Skin of body (tissue), 2 donors: Measurements from ENCODE around the gene NFATC3. TPM values are rescaled to one million over a fixed set of nuclear protein-coding genes. Genes with fewer than 3 reads are reported as not detected.

Experiments
- DNase-seq: peaks from one replicate; lab custom pipeline; 2025; lab: John Stamatoyannopoulos, UW
- total RNA-seq: library from RNA; depleted of rRNA; stranded (reverse); fragments of >200 nt; gene quantifications from one replicate; pipeline ENCODE4 v1.2.3, GENCODE V29; 2014

The NFATC3 gene
- total RNA-seq, 1 donor from 2014 or later = 21.5 TPM

DNA sequence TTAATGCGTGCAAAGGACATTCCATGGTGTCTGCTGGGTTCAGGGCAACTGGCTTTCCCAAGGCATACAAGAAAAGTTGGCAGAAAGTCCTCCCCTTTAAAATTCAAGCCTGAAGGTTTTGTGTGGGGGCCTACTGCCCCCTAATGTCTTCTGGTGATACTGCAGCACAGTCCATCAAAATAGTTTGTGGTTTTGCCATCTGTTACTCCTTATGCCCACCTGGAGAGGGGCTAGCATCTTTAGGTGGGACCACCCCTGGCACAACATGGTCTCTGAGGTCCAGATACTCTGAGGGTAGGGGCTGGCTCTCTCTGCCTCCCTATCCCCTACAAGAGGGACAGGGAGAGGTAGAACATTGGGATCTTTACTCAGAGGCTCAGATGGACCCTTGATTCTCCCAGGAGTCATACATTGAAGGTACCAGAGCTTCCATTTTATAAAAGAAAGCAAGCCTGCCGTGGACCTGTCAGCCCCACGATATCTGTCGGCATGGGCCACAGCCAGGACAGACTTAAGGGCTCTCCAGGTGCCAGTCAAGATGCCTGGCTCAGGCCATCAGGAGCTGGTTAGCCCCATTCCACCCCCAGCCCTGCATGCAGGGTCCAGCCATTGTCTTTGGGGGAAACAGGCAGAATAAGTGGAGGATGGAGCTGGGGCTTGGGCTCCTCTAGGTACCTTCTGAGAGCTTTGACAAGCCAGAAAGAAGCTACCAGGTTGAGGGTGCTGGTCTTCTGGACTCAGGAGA, 144.4 kb downstream of the NFATC3 start:
- DNase-seq = peak; percentile 47

DNA sequence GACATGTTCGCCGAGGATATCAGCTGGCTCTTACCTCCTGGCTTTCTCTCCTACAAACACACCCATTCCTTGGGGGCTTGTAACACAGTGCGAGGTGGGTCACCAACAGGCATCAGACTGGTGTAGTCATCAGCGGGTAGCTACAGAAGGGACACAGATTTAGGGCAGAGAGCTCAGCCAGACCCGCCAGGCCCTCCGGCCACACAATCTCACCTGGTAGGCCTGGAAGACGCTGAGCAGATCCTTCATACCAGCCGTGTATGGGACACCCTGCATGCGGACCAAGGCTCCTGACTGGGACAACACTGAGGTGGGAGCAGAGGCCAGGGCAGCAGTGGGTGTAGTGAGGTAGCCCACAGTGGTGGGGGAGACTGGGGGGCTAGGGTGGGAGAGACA, 145.0 kb downstream of the NFATC3 start:
- no peak for DNase-seq

DNA sequence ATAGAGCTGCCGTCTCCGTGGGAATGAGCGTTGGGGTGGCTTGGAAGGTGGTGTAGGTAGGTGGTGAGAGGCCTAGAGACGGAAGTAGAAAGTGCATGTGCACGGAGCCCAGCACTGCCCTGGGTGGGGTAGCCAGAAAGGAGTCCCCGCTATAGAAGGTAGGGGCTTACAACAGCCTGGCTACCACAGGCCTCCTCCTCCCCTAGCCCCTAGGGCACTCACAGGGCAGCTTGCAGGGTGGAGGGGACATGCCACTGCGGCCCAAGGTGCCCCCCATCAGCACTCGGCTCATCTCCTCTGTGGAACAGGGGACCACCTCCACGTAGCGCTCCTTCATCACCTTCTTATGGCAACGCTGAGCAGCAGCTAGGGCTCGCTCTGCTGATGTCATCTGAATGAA, 145.8 kb downstream of the NFATC3 start:
- DNase-seq = no peak

DNA sequence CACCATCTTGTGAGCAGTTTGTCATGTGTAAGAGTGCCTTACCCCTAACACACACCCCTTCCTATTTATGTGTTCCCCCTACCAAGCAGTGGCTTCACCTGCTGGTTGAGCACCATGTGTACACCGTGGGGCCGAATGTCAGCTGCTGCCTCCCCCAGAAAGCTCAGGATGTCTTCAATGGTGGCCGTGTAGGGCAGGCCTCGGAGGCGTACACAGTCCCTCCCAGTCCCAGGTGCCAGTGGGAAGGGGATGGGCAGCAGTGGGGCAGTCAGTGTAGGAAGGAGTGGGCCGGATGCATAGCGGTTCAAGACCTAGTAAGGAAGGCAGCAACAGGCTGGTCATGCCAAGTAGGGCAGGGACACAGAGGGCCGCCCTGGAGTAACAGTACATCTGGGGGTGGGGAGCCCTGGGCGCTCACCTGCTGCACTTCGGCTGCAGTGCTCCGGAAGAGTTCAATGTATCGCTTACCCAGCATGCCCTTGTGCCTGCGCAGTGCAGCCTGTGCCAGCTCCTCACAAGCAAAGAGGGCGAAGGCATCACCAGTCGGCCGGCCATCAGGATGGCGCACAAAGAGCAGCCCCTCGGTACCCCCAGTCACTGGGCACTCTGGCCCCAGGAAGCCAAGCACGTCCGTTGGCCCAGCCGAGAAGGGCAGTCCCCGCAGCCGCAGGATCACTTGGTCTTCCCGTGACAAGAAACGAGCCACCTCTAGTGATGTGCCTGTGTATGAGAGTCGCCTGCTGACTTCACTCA, 146.4 kb downstream of the NFATC3 start:
- no peak for DNase-seq

DNA sequence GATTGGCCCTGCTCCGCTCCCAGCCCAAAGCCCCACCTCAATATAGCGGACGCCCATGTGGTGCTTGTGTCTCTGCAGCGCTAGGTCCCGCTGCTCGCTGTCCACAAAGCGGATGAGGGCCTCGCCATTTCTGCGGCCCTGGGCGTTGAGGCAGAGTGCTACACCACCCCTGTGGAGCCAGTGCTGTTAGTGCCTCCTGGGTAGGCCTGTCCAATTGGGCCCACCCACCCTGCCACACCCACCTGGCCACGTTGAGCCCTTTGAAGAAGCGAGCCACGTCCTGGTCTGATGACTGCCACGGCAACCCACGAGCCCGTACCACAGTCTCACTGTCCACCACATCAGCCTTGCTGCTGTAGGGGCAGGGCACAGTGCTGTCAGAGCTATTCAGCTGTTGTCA, 147.2 kb downstream of the NFATC3 start:
- no peak for DNase-seq

DNA sequence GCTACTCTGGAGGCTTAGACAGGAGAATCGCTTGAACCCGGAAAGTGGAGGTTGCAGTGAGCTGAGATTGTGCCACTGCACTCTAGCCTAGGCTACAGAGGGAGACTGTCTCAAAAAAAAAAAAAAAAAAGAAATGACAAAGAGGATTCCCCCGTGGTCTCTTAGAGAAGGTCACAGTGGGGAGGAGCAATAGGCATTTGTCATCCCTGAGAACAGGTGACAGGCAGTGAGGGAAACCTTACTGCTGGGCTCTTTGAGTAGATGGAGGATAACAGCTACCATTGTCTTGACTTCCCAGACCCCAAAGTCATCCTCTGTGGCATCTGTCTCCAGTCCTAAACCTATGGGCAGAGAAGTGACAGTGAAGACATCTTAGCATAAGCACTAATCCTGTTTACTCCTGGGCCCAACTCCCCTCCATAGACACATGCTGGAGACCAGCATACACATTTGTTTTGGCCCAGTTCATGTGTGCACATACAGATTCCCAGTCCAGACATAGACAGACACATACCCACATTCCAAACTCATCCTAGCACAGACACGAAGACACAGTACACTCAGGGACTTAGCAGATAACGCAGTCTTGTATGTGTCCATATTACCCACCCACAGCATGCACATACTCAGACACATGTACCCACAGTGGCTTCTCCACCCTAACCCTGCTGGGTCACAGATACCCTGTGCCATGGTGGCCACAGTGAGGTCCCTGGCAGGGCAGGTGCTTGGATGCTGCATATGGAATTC, 148.1 kb downstream of the NFATC3 start:
- no peak for DNase-seq

DNA sequence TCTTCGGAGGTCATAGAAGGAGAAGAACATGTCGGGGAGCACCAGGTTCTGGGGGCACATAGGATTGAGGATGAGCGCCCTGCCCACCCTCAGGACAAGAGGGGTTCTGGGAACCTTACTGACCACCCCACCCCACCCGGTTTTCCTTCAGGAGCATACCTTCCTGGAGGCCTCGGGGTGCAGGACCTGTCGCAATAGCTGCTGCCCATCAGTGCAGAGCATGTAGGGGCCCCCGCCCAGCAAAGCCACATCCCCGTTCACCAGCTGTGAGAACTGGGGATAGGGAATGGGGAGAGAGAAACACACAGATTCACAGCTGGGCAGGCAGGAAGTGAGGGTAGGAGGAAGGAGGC, 148.6 kb downstream of the NFATC3 start:
- no peak for DNase-seq

DNA sequence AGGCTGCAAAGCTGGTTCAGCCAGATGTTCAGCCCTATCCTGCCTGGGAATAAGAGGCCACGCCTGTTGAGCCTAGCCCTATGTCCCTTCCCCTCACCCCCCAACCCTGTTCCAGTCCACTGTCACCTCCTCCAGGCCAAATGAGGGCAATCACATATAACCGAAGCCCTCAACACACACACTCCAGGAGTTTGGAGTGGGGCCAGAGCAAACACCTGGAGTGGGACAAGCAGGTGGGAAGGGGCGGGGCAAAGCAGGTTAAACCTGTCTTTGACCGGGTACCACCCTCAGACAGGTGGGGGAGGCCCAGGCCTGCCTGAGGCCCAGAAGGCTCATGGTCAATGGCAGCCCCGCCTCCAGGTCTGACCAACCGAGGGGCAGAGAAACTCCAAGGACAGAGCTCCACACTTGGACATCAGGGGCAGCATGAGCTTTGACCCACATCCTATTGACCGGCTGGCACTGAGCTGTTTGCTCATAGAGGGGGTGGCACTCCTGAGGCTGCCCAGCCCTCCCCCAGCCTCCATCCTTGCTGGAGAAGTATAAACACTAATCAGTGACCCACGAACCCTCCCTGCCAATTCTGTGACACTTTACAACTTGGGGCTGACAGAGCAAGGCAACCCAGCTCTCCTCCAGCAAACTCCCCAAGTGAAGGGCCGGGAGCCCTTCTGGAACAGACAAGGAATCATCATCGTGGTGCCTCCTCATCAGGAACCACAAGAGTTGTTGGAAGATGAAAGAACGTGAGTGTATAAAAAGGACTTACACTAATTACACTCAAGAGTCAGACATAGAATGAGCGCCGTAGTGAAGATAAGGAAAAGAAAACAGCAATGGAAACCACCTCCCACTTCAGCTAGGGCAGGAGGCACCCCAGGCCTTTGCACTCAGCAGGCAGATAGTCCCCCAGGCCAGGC, 149.3 kb downstream of the NFATC3 start:
- no peak for DNase-seq

DNA sequence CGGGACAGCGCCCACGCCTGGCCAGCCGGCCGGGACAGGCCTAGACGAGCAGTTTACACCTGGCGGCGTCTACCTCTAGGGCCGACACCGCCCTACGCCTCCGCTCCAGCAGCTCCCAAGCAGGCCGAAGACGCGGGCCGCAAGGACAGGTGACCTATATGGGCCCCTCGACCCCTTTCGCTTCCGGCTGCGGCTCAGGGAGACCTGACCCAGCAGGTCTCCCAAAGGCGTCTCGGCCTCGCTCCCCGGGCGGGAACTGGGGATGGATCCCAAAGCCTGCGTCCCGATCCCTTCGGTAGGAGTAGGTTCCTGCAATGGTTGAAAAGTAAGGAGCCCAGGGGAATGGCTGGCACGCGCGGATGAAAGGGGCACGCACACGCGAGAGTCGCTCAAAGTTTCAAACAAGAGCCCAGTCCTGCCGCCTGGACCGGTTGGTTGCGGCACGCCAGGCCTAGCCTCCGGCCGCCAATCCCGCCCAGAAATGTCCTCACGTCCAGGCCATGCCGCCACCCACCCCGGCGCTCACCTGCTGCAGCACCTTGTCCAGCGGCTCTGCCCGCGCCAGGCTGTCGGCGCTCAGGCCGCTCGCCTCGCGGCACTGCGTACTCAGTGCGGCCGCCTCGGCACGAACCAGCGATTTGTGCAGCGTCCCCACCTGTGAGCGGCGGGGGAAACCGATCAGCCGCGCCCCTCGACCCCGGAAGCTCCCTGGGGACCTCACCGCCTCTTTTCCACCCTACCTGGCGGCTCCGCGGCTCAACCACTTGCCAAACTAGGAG, 150.1 kb downstream of the NFATC3 start:
- no peak for DNase-seq

DNA sequence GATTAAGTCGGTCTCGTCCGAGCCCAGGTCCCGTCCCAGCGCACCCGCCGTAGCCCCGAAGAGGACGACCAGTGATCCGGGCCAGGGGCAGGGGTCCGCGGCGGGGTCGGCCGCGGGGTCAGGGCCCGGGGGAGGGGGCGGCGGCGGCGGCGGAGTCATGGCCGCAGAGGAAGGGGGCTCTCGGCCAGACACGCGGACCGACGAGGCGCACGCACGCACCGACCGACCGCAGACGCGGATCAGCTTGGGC, 150.6 kb downstream of the NFATC3 start, which contains the start of gene ESRP2:
ESRP2 (minus strand) TSS at position 241 of the 250 bp plus-strand sequence; CDS start at position 159, 82 bp downstream.
- no peak for DNase-seq

DNA sequence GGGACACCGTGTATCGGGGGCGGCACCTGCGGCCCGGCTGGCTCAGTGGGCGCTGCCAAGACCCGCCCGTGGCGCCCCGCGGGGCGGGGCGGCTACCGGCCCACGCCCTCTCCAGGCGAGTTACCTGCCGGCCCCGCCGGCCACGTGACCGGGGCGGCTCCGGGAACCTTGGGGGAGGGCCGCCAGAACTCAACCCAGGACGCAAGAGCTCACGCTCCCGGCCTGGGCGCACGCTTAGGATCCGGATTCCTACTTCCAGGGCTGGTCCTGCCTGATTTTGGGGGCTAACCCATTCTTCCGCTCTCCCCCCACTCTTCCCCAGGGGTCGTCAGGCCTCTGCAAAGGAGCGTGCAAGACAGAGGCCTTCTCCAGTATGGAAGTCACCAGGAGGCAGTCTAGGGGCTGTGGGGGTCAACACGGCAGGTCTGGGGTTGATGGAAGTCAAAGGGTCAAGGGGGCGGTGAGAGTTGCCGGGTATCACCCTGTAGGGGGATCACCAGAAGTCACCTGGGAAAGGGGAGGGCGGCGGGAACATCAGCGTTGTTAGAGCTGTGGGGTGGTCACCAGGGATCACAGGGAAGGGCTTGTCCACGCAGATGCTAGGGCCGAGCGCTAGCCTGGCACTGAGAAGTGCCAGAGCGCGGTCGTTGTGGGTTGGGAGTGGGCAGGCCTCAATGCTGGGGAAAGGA, 151.1 kb downstream of the NFATC3 start:
- no peak for DNase-seq

DNA sequence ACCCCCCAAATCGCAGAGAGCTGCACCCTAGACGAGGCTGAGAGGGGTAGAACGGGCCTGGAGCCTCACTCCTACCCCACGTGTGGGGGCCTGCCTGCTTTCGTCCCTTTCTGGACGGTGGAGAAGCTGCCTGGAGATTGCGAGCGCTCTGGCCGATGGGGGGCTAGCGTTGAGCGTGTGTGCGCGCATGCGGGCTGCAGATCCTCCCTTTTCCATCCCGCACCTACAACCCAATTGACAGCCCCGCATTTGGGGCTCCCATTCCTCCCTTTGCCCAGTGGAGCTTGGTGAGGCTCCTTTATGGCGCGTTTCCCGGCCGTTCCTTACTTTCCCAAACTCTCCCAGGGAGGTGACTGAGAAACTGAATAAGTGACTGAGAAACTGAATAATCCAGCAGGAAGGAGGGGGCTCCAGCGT, 151.7 kb downstream of the NFATC3 start:
- no peak for DNase-seq

DNA sequence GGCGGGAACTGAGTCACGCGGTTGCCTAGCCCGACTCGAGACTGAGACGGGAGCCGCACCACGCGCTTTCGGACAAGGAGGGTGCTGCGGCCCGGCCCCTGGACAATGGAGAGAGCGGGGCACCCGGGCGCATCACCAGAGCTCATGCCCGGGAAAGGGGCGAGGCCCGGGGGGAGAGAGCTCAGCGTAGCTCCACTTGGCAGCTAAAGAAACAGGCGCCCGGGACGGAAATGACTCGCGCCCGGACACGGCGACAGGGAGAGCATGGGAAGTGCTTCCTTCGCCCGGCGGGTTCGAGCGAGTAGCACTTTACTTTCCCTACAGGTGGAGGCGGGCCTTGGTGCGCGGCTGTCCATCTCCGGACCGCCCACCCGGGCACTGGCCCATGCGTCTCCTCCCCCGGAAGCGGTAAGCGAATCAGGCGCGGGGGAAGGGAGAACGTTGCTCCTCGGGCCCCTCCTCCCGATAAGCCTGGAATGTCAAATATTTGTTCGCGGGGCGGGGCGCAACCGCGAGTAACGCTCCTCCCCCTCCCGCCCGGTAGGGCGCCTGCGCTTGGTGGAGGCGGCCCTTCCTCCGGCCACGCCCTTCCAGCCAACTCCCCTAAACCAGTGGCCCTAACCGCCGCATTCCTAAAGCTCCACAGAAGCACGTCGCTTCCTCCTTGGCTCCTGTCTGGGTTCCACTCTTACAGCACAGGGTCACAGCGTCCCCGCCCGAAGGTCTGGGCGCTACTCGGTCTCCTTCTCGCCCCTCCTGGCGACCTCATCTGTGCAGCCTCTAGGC, 152.3 kb downstream of the NFATC3 start:
- DNase-seq = peak; percentile 97

DNA sequence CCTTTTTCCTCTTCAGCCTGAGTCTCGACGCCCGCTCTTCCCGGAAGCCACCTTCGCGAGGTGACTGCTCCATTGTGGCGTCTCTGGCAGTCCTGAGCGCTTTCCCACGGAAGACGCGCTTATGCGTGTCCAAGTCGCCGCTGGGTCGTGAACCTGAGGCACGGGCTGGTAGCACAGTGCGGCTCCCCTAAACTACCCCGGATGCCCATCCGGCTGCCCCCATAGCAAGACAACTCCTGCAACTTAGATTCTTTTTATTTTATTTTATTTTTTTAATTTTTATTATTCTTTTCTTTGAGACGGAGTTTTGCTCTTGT, 152.8 kb downstream of the NFATC3 start:
- no peak for DNase-seq

DNA sequence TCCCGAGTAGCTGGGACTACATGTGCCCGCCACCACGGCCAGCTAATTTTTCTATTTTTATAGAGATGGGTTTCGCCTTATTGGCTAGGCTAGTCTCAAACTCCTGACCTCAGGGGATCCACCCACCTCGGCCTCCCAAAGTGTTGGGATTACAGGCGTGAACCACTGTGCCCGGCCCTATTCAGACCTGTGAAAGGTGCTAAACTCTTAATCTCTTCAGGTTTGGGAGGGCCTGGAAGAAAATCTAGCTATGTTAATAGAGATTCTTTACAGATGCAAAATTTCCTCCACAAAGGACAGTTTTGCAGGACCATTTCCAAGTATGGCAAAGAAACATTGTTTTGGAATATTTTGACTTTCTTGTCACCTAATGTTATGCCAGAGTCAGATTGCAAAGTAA, 156.9 kb downstream of the NFATC3 start:
- DNase-seq = no peak

DNA sequence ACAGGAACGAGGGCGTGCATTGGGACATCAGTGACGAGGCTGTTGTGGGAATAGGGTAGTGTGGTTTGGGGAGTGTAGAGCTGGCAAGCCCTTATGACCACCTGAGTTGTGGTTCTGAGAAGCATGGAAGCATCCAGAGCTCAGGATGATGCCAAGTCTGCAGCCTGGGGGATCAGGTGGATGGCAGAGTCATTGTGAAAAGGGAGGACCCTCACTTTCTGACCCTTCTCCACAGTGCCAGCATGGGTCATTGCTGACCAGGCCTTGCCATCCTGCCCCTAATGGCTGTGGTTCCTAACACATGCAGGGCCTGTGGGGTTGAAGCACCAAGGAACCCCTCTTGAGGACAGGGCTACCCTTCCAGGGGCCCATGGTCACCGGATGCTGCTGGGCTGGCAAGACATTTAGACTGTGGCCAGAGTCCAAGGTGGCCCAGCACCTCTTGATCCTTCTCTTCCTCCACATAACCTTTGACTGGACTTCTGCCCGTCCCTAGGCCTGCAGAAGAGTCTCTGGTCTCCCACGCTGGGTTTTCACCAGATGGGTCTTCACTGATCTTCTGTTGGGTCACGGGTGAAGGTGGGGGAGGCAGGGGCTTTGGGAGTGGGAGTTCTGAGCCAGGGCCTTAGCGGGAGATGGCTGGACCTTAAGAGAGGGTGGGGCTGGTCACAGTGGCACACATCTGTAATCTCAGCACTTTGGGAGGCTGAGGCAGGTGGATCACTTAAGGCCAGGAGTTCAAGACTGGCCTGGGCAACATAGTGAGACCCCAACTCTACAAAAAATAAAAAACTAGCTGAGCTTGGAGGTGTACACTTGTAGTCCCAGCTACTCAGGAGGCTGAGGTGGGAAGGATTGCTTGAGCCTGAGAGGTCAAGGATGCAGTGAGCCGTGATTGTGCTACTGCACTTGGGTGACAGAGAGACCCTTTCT, 158.0 kb downstream of the NFATC3 start:
- no peak for DNase-seq

DNA sequence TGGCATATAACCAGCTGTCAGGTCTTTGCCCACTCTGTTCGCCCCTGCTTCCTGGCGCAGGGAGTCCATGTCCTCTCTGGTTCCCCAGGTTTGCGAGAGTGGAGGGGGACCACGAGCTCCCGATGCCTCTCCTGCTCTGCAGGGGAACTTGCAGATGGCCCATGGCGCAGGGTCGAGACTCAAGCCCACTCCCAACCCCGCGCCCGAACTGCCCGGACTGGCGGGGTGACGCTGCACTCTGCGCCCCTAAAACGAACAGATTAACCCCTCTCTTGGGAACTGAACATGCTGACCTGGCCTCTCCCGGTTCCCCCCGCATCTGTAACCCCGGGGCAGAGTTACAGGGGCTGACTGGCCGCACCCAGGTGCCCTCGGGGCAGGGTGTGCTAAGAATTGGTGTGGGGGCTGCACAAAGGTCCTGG, 159.3 kb downstream of the NFATC3 start:
- DNase-seq = no peak
